ENCODE results near the gene PSME2. TPM values are rescaled to one million over a fixed set of nuclear protein-coding genes. Genes with fewer than 3 reads are reported as not detected.

PSME2 gene
- total and polyA plus RNA-seq, 2 of the 13 experiments (the other 11 are each of a cell fraction or from before 2014, with no cell fraction given) = 332 to 716 TPM

DNA sequence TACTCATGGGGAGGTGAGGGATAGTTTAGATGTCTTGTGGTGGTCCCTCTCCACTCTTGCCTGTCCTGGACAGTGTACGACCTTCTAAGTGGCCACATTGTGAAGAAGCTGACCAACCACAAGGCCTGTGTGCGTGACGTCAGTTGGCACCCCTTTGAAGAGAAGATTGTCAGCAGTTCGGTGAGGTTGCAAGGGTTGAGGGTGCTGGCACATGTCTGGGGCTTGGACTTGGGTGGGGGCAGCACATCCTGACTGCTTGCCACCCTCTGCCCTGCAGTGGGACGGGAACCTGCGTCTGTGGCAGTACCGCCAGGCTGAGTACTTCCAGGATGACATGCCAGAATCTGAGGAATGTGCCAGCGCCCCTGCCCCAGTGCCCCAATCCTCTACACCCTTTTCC lies 23.5 kb downstream of the PSME2 start:
- Histone ChIP-seq H3K4me2 (ENCODE audit: low read depth, low read length) (no peak overlapping the region), H3K36me3 (replicated peaks in 1 of 2; ENCODE audit: control insufficient read depth in 1 of 2, insufficient read depth in 2 of 2, low read length in 2 of 2) (peaks cover 53 to 57% of the 10 kb centered on the region in 2 experiments), H3K4me1 (ENCODE audit: insufficient read depth, low read length) (peaks cover 2% of the 10 kb centered on the region; the same call in 1 of the 2 replicates), H3K9me3 (ENCODE audit: low read length) (no peaks in the 10 kb centered on the region), H3K79me2 (ENCODE audit: insufficient read depth, low read length) (peaks cover 5% of the 10 kb centered on the region), H3K4me3 (replicated peaks in 1 of 3; ENCODE audit: insufficient read depth in 1 of 3, low read depth in 2 of 3, low read length in 3 of 3) (no peak overlapping the region), H4K20me1 (ENCODE audit: insufficient read depth, low read length) (no peaks in the 10 kb centered on the region), H3K9ac (ENCODE audit: insufficient read depth, low read depth, low read length) (no peak overlapping the region), H3K27ac (ENCODE audit: extremely low read length, insufficient read depth, low read length) (no peak overlapping the region), H2AFZ (ENCODE audit: low read length) (no peak overlapping the region), H3K27me3 (ENCODE audit: control insufficient read depth in 1 of 2, insufficient read depth in 2 of 2, low read length in 2 of 2) (no peaks in the 10 kb centered on the region)
- ChIA-PET CTCF (ENCODE audit: low intra/inter-chr PET ratio, low total read pairs) (no interaction called here), POLR2A (interaction anchor here (0.9 to 22.7 kb wide), 5 partner anchors 2 to 38 kb away, joined by 3 to 977 read pairs (median 279); partner anchors contain the start of genes DCAF11, EMC9, FITM1 and IRF9)
- intact Hi-C loops (cut with micrococcal nuclease; ENCODE audit: unreplicated experiment) = no loop called here
- BruUV-seq (replicated peaks) = no TSS peak
- FAIRE-seq (no peak), DNase-seq (ENCODE audit: low spot score) (no peak), ATAC-seq (no peak)
- 98% methylated on average over 8 of the region's 8 CpGs for WGBS (ENCODE audit: low lambda C conversion rate)
- in situ Hi-C loops (cut with HindIII; ENCODE audit: extremely low pct_ligation_motif_present, low pct_unique_long_range_greater_than_20kb) = loop anchor here (25.0 kb wide), 1 partner anchor 1536 kb away; the partner anchor contains the start of genes ABHD4 and DAD1
- TF ChIP-seq, protein P1, sequence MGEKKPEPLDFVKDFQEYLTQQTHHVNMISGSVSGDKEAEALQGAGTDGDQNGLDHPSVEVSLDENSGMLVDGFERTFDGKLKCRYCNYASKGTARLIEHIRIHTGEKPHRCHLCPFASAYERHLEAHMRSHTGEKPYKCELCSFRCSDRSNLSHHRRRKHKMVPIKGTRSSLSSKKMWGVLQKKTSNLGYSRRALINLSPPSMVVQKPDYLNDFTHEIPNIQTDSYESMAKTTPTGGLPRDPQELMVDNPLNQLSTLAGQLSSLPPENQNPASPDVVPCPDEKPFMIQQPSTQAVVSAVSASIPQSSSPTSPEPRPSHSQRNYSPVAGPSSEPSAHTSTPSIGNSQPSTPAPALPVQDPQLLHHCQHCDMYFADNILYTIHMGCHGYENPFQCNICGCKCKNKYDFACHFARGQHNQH (CRISPR knock-in tag; IDR thresholded peaks at IDR 0.05) = no peak
- TF ChIP-seq, protein P2, sequence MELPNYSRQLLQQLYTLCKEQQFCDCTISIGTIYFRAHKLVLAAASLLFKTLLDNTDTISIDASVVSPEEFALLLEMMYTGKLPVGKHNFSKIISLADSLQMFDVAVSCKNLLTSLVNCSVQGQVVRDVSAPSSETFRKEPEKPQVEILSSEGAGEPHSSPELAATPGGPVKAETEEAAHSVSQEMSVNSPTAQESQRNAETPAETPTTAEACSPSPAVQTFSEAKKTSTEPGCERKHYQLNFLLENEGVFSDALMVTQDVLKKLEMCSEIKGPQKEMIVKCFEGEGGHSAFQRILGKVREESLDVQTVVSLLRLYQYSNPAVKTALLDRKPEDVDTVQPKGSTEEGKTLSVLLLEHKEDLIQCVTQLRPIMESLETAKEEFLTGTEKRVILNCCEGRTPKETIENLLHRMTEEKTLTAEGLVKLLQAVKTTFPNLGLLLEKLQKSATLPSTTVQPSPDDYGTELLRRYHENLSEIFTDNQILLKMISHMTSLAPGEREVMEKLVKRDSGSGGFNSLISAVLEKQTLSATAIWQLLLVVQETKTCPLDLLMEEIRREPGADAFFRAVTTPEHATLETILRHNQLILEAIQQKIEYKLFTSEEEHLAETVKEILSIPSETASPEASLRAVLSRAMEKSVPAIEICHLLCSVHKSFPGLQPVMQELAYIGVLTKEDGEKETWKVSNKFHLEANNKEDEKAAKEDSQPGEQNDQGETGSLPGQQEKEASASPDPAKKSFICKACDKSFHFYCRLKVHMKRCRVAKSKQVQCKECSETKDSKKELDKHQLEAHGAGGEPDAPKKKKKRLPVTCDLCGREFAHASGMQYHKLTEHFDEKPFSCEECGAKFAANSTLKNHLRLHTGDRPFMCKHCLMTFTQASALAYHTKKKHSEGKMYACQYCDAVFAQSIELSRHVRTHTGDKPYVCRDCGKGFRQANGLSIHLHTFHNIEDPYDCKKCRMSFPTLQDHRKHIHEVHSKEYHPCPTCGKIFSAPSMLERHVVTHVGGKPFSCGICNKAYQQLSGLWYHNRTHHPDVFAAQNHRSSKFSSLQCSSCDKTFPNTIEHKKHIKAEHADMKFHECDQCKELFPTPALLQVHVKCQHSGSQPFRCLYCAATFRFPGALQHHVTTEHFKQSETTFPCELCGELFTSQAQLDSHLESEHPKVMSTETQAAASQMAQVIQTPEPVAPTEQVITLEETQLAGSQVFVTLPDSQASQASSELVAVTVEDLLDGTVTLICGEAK (IDR thresholded peaks at IDR 0.05) = no peak
- TF ChIP-seq, protein P2 (CRISPR knock-in tag; IDR thresholded peaks at IDR 0.05) = 0 out of 2 replicates have a peak, but pooled peaks have one; percentile 2
- 0 out of 2 replicates have a peak, but pooled peaks have one; percentile 33 for TF ChIP-seq NR0B2 (CRISPR knock-in tag; IDR thresholded peaks at IDR 0.05)
- TF ChIP-seq HES4 (CRISPR knock-in tag; IDR thresholded peaks at IDR 0.05; ENCODE audit: borderline replicate concordance) = 0 out of 2 replicates have a peak, but pooled peaks have one; percentile 53
- peak; percentile 23; the same call in 1 of the 2 replicates for TF ChIP-seq ZNF839 (CRISPR knock-in tag; IDR thresholded peaks at IDR 0.05; ENCODE audit: borderline replicate concordance)
- TF ChIP-seq ZNF10 (CRISPR knock-in tag; IDR thresholded peaks at IDR 0.05; ENCODE audit: borderline replicate concordance, low read depth) = 0 out of 2 replicates have a peak, but pooled peaks have one; percentile 25
- 0 out of 2 replicates have a peak, but pooled peaks have one; percentile 26 for TF ChIP-seq KLF13 (CRISPR knock-in tag; IDR thresholded peaks at IDR 0.05)
- TF ChIP-seq ZNF563 (CRISPR knock-in tag; IDR thresholded peaks at IDR 0.05) = 0 out of 2 replicates have a peak, but pooled peaks have one; percentile 24
- TF ChIP-seq RBM22 (optimal IDR thresholded peaks at IDR 0.05; ENCODE audit: low read length) = peak; percentile 72
- no peak for TF ChIP-seq ZBTB7A (CRISPR knock-in tag; IDR thresholded peaks at IDR 0.05)
- TF ChIP-seq TEAD2 (CRISPR knock-in tag; IDR thresholded peaks at IDR 0.05) = no peak
